Measurements from ENCODE around the gene NAT8.

- TF ChIP-seq CTCF (conservative IDR thresholded peaks at IDR 0.05; ENCODE audit: low read length) (no peak), EZH2phosphoT487 (IDR thresholded peaks at IDR 0.05; ENCODE audit: borderline replicate concordance) (no peak)
Measured at GRCh38 chr2:73614997-73615396, 27.2 kb downstream of the NAT8 start.
